Right forelimb (tissue), 1 donor: ENCODE measurements around the gene PER1.

ENCODE experiments used
- DNase-seq: peaks from one replicate; pipeline ENCODE4 v3.0.0-alpha.2; 2018

Gene PER1

DNA sequence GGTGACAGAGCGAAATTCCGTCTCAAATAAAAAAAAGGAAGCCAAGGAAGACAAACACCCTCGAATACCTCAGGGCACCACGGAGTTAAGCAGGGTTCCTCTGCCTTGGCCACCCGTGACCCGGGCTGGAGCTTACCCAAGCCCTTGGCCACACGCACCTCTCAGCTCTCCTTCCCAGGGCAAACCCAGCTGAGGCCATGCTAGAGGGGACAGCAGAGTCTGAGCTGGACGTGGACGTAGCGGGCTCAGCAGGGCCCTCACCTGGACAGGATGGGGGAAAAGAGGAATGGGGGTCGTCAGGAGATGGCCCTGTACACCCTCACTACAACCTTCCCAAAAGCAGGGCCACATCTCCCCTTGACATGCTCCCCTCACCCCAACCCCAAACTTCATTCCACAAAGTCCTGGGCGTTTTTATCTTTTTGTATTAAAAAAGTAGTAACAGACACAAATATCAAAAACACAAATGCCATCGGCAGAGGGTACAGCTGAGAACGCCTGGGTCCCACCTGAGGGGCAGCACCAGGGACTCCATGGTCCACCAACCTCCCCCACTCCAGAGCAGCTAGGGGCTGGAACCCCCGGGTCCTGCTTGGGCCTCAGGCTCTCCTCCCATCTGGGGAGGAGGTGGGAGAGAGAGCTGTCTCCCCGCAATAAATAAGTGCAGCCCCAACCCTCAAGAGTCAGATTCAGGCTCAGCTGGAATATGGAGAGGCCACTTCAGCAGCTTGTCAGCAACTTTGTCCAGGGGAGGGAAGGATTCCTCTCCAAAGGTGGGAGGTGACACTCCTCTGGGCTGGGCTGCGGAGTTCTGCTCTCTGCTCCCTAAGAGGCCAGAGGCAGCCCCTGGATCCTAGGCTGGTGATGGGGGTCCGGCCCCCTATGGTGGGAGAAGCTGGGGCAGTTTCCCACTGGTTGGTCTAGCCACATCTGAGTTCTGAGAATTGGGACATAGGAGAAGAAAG, 11.9 kb downstream of the PER1 start:
- DNase-seq = peak; percentile 47

DNA sequence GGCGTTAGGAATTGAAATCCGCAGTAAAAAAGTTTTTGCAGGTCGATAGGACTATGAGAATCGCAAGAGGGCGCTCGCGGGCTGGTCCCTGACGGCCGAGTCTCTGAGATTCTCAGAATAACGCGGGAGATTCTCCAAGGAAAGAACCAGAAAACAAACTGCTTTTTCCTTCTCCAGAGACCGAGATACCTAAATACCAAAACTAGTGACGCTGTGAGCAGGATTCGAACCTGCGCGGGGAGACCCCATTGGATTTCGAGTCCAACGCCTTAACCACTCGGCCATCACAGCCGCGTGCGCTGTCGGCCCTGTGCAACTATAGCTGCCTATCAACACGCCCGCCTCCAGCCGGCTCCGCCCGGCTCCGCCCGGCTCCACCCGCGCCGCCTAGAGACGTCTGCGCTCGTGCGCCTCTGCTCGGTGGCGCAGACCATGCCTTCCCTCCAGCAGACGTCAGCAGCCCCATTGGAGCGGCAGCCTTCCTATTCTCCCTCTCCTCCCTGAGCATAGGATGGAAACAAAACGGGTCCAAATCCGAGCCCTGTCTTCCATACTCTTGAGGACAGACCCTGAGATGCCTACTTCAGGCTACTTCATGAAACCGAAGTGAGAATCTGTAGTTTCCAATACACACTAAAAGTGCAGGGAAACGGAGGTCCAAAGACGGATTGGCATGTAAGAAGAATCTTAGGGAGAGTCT, 13.4 kb downstream of the PER1 start:
- peak; percentile 100 for DNase-seq

DNA sequence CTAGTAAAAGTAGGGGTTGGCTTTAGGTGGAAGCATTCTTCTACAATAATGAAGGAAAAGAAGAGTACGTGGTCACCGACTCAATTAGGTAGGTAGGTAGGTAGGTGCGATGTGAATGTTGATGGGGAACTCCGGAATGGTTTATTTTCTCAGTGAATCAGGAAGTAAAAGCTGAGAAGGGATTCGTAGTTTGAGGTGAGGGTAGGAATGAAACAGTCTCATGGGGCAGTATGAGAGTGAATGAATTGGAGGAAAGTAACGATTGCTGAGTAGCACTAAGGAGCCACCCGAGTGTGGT, 13.9 kb downstream of the PER1 start:
- no peak for DNase-seq

DNA sequence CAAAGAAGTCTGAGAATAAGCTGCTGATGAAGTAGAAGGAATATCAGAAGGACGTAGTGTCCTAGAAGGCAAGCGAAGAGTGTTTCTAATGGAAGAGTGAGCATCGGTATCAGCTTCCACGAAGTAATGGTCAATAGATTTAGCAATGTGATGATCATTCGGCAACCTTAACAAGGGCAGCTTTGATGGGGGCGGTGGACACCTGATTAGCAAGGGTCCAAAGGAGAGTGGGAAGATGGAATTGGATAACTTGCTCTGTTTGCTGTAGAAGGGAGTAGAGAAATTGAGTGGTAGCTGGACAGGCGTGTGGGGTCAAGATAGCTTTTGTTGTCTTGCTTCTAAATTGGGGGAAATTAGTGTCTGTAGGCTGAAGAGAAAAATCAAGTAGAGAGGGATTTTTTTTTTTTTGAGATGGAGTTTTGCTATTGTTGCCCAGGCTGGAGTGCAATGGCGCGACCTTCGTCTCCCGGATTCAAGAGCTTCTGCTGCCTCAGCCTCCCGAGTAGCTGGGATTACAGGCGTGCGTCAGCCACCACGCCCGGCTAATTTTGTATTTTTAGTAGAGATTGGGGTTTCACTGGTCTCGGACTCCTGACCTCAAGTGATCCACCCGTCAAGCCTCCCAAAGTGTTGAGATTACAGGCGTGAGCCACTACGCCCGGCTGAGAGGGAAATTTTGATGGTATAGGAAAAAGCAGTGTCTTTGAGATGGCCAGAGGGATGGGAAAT, 14.4 kb downstream of the PER1 start:
- DNase-seq = no peak

DNA sequence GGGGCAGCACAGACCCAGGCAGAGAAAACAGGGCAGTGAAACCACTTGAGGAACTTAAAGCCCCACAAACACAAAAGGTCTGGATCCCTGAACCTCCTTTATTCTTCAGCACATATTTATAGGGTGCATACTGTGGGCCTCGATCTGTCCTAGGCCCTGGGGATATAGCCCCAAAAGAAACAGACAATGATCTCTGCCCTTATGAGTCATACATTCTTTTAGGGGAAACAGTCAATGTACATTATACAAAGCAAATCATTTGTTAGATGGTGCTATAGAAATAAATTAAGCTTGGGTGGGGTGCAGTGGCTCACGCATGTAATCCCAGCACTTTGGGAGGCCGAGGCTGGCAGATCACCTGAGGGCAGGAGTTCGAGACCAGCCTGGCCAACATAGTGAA, 18.3 kb downstream of the PER1 start:
- DNase-seq = no peak

DNA sequence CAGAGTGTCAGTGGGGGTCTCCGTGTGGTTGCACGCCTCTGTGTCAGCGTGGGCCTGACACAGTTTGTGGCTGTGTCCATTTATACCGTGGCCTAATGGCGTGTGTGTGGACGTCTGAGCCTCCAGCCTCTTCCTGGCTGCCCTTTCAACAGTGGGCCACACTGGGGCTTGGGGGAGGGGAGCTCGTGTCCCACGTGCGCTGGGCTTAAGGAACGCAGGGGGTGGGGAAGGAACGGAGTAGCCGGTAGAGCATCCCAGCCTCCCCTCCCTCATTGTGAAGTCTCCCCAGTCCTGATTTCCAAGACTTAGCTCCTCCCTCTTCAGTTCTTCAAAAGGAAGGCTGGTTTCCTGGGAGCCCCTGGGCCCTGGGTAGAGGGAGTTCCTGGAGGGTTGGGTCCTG, 18.8 kb downstream of the PER1 start:
- no peak for DNase-seq

DNA sequence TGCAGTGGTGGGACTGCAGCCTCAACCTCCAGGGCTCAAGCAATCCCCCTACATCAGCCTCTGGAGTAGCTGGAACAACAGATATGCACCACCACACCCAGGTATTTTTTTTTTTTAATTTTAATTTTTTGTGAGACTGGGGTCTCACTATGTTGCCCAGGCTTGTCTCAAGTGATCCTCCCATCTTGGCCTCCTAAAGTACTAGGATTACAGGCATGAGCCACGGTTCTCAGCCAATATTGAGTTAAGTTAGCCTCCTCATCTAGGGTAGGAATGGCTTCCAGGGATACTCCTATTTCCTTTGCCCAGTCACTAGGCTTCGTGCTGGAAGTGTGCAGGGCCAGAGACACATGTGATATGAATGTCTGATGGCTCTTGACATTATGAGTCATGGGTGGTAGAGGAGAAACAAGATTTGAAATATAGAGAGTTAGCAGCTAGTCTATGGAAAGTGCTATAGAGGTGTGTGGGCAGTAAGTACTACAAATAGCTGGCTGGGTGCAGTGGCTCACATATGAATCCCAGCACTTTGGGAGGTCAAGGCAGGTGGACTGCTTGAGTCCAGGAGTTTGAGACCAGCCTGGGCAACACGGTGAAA, 20.3 kb downstream of the PER1 start:
- no peak for DNase-seq

DNA sequence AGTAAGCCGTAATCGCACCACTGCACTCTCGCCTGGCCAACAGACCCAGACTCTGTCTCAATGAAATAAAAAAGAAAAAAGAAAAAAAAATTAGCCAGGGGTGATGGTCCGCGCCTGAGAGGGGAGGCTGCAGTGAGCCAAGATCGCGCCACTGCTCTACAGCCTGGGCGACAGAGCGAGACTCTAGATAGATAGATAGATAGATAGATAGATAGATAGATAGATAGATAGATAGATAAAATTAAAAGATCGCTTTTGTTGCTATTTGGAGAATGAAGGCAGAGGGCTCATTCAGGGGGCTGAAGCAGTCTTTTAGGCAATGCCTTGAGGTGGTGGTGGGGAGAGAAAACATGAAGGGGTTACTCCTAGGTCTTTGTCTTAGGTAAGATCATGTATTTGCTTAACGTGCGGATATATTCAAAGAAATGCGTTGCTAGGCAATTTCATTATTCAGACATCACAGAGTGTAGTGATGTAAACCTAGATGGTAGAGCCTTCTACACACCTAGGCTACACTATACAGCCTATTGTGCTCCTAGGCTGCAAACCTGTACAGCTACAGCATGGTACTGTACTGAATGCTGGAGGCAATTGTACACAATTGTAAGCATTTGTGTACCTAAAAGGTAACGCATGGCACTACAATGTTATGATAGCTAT, 23.9 kb downstream of the PER1 start:
- DNase-seq = no peak

DNA sequence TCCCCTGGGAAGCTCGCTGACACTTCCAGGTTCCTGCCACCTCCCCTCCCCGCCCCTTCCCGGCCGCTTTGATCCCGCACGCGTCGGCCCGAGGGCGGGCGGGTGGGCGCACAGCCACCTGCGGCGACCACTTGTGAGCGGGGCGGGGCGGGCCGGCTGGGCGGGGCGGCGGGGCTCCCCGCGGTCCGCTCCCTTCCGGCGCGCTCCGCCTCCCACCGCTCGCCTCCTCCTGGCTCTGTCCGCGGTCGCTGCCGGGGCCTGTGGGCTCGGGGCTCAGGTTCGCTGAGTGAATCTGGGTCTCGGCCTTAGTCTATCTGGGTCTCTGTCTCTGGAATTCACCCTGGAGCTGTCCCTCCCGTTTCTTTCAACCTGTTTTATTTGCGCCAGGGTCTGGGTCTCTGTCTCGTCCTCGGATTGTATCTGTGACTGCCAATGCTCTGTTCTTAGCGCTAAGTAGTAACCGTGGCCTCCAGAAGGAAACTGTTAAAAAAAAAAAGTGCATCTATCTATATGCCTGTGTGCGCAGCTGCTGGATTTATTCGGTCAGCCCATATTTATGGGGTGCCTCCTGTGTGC, 25.6 kb downstream of the PER1 start:
- peak; percentile 77 for DNase-seq

DNA sequence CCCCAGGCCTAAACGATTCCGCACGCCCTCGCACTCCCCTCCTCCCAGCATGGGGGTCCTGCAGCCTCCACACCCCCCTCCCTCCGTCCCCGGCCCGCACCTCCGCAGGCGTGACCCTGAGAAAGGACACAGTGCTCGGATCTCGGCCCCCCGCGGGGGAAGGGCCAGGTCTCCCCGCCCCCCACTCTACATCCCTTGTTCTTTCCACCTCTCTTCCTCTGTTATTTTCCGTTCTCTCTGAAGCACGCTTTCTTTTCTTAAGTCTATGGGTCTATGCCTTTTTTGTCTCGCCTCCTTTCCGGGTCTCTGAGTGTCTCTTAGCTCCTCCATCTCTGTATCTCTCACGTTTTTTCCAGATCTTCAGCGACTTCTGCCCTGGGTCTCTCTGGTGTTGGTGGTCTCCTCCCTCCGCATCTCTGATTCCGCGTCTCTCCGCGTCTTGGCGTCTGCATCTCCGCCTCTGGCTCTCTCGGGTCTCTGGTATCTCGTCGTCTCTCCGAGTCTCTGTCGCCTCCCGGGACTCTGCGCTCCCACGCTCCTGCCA, 26.2 kb downstream of the PER1 start:
- no peak for DNase-seq

DNA sequence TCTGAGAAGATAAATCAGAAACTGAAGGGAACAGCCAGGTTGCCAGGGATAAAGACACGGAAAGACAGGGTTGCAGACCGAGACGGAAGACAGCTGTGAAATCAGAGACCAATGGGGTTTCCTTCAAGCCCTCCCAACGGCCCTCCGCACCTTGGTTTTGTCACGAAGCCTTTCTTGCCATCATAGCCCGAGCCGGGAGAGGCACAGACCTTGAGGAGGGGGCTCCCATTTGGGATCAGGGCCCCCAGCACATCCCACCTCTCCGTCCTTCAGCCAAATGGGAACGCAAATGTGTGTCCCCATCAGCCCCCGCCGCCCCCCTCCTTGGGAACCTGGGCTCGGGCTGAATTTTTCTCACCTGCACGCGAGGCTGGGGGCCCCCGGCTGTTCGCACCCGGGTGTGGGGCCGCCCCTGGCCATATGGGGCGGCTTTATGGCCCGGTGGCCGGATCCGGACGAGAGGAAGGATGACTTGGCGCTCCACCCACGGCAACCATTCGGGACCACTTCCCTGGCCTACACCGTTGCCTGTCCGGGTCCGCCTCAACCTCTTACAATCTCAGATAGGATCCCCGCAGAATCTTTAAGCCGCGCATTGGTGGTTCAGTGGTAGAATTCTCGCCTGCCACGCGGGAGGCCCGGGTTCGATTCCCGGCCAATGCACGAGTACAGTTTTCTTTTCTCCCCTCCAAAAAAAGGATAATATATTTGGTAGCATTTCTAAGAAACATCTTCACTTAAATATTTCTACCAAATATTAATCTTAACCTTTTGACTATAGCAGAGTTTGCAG, 26.9 kb downstream of the PER1 start:
- DNase-seq = peak; percentile 94

DNA sequence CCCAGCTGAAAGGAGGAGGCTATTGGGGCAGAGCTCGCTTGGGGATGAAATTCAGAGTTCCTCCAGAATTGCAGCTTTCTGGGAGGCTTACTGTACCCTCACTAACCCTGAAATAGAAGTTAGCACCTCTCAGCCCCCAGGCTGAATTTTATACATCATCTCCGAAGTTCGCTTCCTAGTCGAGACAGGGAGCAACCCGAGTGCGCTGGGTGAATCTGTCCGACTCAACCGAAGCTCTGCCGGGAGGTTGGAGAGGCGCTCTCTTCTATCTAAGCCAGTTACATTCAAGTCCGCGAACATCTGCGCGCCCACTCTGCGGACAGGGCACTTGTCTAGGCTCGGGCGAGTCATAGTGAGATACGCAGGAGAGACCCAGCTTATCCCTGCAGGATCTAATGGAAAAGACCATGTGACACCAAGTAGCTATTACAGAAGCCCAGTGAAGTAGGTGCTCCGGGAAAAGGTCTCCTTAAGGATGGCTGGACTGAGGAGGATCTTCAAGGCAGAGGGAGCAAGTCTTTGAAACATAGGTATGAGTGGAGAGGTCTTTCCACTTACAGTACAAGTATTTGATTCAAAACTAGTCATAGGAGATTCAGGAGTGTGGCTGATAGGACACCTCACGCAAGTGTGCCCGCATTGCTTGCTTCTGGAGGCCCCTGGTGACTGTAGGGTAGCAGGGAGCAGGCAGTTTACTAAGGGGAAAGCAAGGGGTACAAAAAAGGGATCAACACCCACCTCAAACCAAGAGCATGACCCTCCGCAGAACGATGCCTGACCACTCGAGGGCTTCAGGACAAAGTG, 27.7 kb downstream of the PER1 start:
- peak; percentile 50 for DNase-seq

DNA sequence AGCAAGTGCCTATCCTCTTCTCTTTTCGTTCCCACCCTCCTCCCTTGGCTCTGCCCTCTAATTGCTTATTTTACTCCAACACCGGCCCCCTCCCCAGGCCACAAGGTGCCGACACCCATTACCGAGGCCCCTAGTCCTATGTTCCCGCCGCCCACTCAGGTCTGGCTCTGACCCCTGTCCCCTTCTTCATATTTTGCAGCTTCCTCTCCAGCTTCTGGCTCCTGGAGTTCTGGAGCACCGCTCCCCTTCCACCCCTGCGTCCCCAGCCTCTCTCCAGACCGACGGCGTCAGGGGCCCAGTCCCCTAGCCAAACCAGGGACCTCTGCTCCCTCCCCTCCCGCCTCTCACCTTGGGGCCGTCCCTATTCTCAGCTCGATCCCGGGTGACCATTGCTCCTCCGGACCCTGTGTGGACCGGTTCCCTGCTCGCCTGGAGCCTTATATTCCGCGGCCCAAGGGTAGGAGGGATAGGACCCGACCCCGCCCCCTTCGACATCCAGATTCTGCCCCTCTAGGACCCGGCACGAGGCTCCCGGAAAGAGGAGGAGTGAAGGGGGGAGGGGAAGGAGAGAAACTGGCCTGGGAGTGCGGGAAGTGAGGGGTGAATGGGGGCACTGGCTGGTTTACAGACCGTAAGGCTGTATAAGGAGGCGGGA, 28.4 kb downstream of the PER1 start, which contains the start of gene HES7:
Gene HES7, minus strand, starts transcription at position 412 of the 655 bp plus-strand sequence. Its CDS starts 22 bp downstream, at position 390.
- DNase-seq = peak; percentile 57

DNA sequence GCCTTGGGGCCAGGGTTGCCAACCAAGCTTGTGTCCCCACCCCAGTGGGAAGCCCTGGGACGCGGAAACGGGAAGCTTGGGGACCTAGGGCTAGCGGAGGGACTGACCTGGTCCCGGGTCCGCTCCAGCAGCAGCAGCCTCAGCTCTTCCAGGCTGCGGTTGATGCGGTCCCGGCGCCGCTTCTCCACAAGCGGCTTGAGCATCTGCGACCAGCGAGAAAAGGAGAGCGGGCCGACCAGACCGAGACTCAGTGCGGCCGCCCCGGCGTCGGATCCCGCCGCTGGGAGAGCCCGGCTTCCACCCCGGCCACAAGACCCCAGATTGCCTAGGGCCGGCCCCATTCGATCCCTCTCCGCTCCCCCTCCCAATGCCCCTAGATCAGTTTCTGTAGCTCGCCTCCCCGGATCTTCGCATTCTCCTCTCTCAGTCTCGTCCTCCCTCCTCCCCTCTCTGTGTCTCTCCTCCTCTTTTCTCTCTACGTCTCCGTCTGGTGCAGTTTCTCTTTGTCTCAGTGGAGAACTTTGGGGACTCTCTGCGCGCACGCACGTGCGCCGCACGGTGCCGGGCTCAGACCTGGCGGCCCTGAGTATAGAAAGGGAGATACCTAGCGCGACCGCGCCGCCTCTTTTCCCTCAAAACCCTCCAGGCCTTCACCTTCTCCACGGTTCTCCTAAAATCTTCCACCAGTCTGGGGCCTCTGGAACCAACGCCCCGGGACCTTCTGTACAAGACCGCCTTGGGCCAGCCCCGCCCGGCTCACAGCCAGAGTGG, 29.1 kb downstream of the PER1 start:
- DNase-seq = peak; percentile 56

DNA sequence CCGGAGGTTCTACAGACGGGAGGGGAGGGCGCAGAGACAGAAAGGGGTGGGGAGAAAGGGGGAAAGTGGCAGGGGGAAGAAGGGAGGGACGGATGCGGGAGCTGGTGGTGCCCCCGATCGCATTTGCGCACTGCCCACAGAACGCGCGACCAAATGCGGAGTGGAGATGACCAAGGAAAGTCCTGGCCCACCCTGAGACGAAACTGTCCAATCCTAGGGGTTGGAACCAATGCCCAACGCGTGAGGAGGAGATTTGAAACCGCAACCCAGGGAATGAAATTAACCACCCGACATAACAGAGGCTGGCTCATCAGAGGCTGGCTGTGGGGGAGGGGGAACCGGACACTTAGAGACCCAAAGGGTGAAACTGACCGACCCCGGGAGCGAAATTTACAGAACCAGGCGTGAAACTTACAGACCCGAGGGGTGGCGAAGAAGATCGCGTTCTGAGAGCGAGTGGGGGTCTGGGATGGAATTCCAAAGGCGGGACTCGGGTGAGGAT, 29.7 kb downstream of the PER1 start:
- DNase-seq = peak; percentile 53

DNA sequence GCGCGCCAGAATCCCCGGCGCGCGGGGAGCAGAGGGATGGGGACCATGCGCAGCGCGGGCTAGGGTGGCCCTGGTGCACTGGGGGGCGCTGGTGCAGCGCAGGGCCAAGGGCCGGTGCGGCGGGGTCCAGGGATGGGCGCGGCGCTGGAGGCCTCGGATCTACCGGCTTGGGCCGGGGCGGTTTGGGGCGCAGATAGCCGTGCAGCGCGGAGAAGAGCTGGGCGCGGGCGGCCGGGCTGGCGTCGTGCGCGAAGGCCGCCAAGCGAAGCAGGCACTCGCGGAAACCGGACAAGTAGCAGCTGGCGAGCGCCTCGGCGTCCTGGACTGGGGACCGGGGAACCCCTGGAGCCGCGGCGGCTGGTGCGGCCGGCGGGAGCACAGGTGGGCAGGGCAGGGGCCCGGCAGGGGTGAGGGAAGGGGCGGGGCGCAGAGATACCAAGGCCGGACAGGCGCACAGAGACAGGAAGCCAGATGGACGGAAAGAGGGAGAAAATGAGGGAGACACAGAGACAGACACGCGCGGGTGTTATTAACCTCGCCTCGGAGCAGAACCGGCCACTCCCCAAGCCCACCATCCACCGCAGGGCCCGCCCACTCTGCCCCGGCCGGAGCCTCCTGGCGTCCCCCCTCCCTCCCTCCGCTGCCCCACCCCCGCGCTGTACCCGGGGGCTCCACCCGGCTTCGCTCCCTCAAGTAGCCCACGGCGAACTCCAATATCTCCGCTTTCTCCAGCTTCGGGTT, 30.4 kb downstream of the PER1 start:
- DNase-seq = peak; percentile 74

DNA sequence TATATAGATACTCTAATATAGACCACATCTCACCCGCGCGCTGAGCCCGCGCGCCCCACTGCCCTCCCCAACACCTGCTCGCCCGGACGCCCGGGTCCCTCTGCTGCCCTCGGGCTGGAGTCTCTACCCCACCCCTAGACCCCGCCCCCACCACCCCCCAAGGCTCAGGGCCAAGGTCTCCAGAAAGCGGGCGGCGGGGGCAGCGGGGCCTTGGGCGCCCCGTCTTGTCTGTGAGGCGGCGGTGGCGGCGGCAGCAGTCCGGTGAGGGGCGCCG, 30.9 kb downstream of the PER1 start:
- DNase-seq = peak; percentile 65
